ENCODE results near the gene TTF1. TPM values are rescaled to one million over a fixed set of nuclear protein-coding genes. Genes with fewer than 3 reads are reported as not detected.

TTF1 gene
- total and polyA plus RNA-seq, 2 of the 13 experiments (the other 11 are each of a cell fraction or from before 2014, with no cell fraction given) = 3.4 to 9.8 TPM

GRCh38 chr9:132410642-132411041 lies 4.0 kb upstream of the TTF1 start (continued):
- TF ChIP-seq HNF1B (CRISPR knock-in tag; IDR thresholded peaks at IDR 0.05) (no peak), NFKB2 (CRISPR knock-in tag; IDR thresholded peaks at IDR 0.05; ENCODE audit: borderline replicate concordance) (0 out of 2 replicates have a peak, but pooled peaks have one; percentile 10), ZSCAN22 (CRISPR knock-in tag; IDR thresholded peaks at IDR 0.05) (no peak), TERF1 (CRISPR knock-in tag; IDR thresholded peaks at IDR 0.05) (no peak)

GRCh38 chr9:132409828-132410528 lies 3.3 kb upstream of the TTF1 start, which contains the start of gene CFAP77:
Gene CFAP77 (plus strand): TSS chr9:132410211. CDS start chr9:132410272, 61 bp downstream.
- H3K27me3 ChIP-seq (ENCODE audit: control insufficient read depth in 1 of 2, insufficient read depth in 2 of 2, low read length in 2 of 2) = peaks cover 0 to 47% of the 10 kb centered on the region in 2 experiments; a peak in 3 of 5 replicates
- no peak within 1 kb of the TSS for H2AFZ ChIP-seq (ENCODE audit: low read length)
- FAIRE-seq = no peak
- H3K27ac ChIP-seq (ENCODE audit: extremely low read length, insufficient read depth, low read length) = no peak within 1 kb of the TSS
- peak within 1 kb of the TSS; percentile 38 to 72 (median 43); a peak in 5 of 6 replicates for H3K4me3 ChIP-seq (replicated peaks in 1 of 3; ENCODE audit: insufficient read depth in 1 of 3, low read depth in 2 of 3, low read length in 3 of 3)
- H3K9me3 ChIP-seq (ENCODE audit: low read length) = no peaks in the 10 kb centered on the region
- BruUV-seq (replicated peaks) = no TSS peak
- H3K4me1 ChIP-seq (ENCODE audit: insufficient read depth, low read length) = peaks cover 45% of the 10 kb centered on the region
- DNase-seq (ENCODE audit: low spot score) = peak; percentile 10
- H3K36me3 ChIP-seq (replicated peaks in 1 of 2; ENCODE audit: control insufficient read depth in 1 of 2, insufficient read depth in 2 of 2, low read length in 2 of 2) = no peaks in the 10 kb centered on the region
- intact Hi-C loops (cut with micrococcal nuclease; ENCODE audit: unreplicated experiment) (loop anchor here (5.0 to 10.0 kb wide), 2 partner anchors 95 to 173 kb away; no protein-coding TSS in a partner anchor), in situ Hi-C loops (cut with HindIII; ENCODE audit: extremely low pct_ligation_motif_present, low pct_unique_long_range_greater_than_20kb) (loop anchor here (5.0 to 10.0 kb wide), 3 partner anchors 95 to 387 kb away; no protein-coding TSS in a partner anchor)
- peak within 1 kb of the TSS; percentile 37 for H3K9ac ChIP-seq (ENCODE audit: insufficient read depth, low read depth, low read length)
- peaks cover 6% of the 10 kb centered on the region for H3K79me2 ChIP-seq (ENCODE audit: insufficient read depth, low read length)
- 9% methylated on average over 9 of the region's 69 CpGs for WGBS (ENCODE audit: low lambda C conversion rate)
- ChIA-PET POLR2A (no interaction called here), CTCF (ENCODE audit: low intra/inter-chr PET ratio, low total read pairs) (no interaction called here)
- H4K20me1 ChIP-seq (ENCODE audit: insufficient read depth, low read length) = peaks cover 3% of the 10 kb centered on the region; the same call in 1 of the 2 replicates
- H3K4me2 ChIP-seq (ENCODE audit: low read depth, low read length) = peak within 1 kb of the TSS; percentile 77
- peak; percentile 59 for ATAC-seq
- TF ChIP-seq PRPF4 (IDR thresholded peaks at IDR 0.05; ENCODE audit: low read depth, low read length, poor library complexity, severe bottlenecking) = no peak
- TF ChIP-seq SMARCE1 (IDR thresholded peaks at IDR 0.05; ENCODE audit: borderline replicate concordance) = no peak
- no peak for TF ChIP-seq ZNF547 (CRISPR knock-in tag; IDR thresholded peaks at IDR 0.05)
- no peak for TF ChIP-seq PPARG (CRISPR knock-in tag; conservative IDR thresholded peaks at IDR 0.05)
- no peak for TF ChIP-seq TBL1XR1 (IDR thresholded peaks at IDR 0.05; ENCODE audit: borderline replicate concordance, low read length, partially characterized antibody)
- no peak for TF ChIP-seq ZNF75D (CRISPR knock-in tag; IDR thresholded peaks at IDR 0.05; ENCODE audit: borderline replicate concordance)
- TF ChIP-seq STAG1 (CRISPR knock-in tag; IDR thresholded peaks at IDR 0.05) = no peak
- no peak for TF ChIP-seq GMEB1 (CRISPR knock-in tag; IDR thresholded peaks at IDR 0.05; ENCODE audit: borderline replicate concordance)
- no peak for TF ChIP-seq ZC3H4 (CRISPR knock-in tag; IDR thresholded peaks at IDR 0.05; ENCODE audit: borderline replicate concordance)
- TF ChIP-seq ZNF512B (CRISPR knock-in tag; IDR thresholded peaks at IDR 0.05; ENCODE audit: borderline replicate concordance) = no peak
- TF ChIP-seq BHLHE40 (IDR thresholded peaks at IDR 0.05; ENCODE audit: low read length) = peak; percentile 84

Data from HepG2 (cell line).